GM18519 (cell line): ENCODE data around the gene SLC25A26.
"Not testable (repeated sequence)": the region's sequence is repeated elsewhere in the genome, so short reads cannot be mapped to it uniquely, and the experiment has no call there.

Experiments
- ATAC-seq: cut with Tn5 transposase; IDR thresholded peaks from one replicate; pipeline ENCODE4 v1.9.1; 2021; ENCODE audit warnings: mild to moderate bottlenecking, moderate library complexity; ENCODE audit not compliant: unreplicated experiment, low FRiP score

The SLC25A26 gene

DNA sequence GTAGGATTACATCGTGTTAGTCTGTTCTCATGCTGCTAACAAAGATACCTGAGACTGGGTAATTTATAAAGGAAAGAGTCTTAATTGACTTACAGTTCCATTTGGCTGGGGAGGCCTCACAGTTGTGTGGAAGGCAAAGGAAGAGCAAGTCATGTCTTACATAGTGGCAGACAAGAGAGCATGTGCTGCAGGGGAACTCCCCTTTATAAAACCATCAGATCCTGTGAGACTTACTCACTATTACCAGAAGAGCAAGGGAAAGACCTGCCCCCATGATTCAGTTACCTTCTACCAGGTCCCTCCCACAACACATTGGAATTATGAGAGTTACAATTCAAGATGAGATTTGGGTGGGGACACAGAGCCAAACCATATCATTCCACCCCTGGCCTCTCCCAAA, 3.4 kb downstream of the SLC25A26 start:
- no peak for ATAC-seq

DNA sequence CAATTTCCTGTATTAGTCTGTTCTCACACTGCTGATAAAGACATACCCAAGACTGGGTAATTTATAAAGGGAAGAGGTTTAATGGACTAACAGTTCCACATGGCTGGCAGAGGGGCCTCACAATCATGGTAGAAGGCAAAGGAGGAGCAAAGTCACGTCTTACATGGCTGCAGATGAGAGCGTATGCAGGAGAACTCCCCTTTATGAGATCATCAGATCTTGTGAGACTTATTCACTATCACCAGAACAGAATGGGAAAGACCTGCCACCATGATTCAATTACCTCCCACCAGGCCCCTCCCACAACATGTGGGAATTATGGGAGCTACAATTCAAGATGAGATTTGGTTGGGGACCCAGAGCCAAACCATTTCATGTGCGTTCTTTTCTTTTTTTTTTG, 5.3 kb downstream of the SLC25A26 start:
- ATAC-seq: not testable (repeated sequence)

DNA sequence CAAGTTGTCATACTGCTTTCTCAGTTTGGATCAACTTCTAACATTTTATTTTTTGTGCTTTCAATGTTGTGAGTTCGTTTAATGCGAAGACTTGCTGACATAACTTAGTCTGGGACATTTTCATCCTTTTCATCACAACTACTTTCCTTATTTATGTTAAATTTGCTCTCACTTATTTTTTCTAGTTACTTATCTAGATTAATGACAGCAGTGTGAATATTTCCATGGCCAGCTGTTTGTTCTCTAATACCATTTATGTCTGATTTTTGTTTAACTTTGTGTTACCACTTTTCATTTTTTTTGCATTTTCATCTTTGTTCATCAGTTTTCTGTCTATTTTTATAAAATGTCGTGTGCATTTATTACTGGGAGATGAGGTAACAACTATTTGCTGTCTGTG, 6.2 kb downstream of the SLC25A26 start:
- ATAC-seq: no peak

DNA sequence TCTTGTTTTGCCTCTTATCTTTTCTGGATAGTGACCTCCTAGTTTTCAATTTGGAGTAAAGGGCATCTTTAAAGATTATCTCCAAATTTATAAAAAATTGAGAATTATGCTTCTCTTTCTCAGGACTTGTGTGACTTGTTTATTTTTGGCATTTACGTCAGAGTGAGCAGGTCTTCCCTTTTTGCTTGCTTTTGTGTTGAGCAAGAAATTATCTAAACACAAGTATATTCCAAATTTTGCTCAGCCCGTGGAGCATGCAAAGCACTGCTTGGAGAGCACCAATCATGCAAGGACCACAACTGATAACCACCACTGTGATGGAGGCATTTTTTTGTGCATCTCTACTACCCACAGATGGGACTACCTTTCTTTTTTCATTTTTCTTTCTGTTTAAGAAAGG, 7.1 kb downstream of the SLC25A26 start:
- ATAC-seq: no peak

DNA sequence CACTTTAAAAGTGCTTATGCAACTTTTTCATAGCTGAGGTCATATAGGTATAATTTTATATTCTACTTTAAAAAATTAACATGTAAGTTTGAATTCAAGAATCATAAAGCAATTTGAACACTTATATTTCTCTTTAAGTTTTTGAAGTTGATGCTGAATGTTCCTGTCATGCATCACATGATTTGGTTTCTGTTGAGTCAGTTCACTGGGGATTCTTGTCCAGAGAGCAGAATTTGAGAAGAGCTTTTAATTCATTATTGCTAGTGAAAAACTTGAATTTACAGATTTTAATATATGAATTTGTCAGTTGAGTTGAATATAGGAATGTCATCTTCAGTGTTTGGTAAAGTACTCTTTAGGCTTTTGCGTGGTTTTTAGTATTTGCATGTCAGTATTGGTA, 7.9 kb downstream of the SLC25A26 start:
- ATAC-seq: no peak

DNA sequence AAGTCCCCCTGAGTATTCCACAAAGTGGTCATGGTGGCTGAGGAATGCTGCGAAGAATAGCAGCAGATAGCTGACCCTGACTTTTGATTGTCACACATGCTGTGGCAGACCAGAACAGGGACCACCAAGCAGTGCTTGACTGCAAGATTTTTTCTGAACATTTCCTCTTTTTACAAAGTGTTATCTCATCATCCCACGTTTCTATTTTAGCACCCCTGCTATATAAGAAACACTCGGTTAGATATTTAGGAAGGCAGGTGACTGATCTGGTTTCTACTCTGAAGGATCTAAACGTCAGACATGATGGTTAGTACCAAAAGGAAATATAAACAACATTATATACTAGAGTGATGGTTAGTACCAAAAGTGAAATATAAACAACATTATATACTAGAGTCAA, 9.1 kb downstream of the SLC25A26 start:
- no peak for ATAC-seq

DNA sequence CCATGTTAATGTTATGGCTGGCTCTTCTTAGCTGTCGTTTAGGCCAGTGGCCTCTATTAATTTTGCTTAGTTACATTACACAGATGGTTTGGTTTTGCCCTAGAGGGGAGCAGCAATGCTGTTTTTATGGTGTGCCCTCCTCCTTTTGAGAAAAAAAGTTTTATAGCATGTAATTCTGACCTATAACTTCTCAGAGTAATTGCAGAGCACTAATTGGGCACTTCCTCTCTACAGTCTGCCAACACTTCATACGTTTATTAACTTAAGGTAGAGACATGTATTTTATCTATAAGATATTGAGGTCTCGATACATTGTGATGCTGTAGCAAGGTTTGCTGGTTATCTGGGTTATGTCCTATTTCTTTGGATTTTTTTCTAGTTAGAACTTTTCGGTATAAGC, 12.2 kb downstream of the SLC25A26 start:
- no peak for ATAC-seq

DNA sequence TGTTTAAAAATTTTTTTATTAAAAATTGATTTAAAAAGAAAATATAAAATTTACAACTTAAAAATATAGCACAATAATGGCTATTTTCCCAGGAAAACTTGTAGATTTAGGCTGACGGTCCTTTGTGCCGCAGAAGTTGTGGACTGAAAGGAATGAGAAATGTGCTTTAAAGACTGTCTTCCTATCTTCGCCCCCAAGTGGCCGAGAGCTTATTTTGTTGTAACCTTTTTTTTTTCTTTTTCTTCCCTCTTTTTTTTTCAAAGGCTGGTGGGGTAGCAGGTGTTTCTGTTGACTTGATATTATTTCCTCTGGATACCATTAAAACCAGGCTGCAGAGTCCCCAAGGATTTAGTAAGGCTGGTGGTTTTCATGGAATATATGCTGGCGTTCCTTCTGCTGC, 15.5 kb downstream of the SLC25A26 start:
- ATAC-seq: no peak

DNA sequence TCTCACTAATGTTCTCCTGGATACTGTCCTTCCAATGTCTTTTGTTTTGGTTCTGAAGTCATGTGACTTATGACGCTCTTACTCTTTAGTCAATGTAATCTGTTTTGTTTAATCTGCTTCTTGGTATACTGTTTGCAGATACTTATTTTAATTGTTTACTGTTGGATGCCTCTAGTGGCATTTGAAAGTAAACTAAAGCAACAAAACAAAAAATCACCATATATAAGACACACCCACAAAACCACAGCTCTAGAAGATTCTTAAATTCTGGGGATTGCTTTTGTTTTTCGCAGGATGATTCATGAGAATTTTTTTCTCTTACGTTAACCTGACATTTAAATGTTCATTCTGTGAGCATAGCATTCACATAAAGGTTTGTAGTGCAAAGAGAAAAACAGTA, 16.8 kb downstream of the SLC25A26 start:
- no peak for ATAC-seq

DNA sequence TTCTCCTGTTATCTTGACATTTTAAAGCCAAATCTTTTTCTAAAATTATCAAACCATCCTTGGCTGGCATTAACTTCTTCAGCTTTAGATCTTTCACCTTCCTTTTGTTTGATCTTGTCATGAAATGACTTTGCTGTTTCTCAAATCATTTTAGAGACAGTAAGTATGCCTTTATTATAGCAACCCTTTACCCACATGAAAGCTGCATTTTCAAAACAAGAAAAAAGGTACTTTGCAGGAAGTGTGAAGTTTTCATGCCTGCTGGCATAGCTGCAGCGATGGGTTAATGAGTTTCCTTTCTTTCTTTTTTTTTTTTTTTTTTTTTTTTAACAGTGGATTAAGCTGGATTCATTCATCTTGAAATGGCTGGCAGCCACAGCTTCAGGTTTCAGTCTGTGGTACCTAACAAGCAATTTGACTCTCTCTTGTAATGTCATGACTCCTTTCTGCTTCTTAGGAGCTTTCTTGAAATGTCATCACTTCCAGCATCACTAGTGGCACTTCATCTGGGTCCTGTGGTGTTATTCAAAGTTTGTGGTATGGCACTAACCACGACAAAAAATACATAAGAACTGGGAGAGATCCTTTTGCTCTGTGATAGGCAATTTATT, 18.8 kb downstream of the SLC25A26 start:
- ATAC-seq: no peak

DNA sequence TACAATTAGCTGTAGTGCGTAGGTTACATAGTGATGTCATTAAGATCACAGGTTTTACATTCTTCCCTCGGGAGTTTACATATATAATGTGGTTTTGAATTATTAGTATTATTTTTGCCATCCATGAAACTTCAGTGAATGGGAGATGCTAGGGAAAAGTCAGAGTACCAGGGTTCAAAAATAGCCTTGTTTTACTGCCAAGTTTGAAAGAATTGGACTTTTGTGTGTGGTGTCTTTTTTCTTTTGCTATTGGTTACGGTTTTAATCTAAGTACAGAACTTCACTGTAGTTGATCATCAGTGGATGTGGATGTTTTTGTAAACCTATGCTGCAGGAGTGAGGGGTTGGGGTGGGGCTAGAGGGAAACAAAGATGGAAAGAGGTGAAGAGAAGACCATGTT, 20.7 kb downstream of the SLC25A26 start:
- no peak for ATAC-seq

DNA sequence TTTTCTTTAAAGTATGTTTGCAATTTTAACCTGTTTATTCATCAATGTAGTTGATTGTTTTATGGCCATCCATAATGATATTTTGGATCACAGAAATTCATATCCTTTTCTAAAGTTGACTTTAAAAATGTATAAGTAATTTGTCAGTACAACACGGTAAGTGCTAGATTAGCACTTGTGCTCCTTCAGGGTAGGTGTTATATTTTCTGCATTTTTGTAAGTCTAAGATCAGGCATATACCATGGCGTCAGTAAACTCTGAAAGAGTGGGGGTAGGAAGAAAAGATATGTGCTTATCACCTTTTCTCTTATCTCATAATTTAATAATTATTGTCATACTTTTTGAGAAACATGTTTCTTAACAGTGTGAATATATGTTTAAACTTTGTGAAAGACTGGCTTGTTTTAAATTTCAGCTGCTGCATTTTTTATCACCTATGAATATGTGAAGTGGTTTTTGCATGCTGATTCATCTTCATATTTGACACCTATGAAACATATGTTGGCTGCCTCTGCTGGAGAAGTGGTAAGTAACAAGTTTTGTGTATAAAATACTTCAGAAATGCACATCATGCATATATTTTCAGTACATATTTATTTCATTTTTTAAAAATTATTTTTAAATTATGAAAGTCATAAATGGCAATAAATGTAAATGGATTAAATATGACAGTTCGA, 22.1 kb downstream of the SLC25A26 start:
- no peak for ATAC-seq

DNA sequence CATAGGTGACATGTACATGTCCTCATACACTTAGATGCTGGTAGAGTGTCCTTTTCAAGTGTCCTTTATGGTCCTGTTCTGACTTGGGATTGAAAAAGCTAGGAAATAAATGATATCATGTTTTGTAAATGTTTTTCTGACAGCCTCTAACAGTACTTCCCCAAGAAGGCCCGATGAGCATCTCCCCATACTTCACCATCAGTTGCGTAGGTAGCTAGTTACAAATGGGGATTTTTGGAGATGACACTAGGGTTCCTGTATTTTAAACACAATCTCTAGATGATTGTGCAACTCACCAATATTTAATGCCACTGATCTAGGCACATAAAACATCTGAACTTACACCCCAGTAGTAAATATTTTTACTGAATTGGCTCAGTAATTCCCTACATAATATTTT, 27.8 kb downstream of the SLC25A26 start:
- ATAC-seq: no peak

DNA sequence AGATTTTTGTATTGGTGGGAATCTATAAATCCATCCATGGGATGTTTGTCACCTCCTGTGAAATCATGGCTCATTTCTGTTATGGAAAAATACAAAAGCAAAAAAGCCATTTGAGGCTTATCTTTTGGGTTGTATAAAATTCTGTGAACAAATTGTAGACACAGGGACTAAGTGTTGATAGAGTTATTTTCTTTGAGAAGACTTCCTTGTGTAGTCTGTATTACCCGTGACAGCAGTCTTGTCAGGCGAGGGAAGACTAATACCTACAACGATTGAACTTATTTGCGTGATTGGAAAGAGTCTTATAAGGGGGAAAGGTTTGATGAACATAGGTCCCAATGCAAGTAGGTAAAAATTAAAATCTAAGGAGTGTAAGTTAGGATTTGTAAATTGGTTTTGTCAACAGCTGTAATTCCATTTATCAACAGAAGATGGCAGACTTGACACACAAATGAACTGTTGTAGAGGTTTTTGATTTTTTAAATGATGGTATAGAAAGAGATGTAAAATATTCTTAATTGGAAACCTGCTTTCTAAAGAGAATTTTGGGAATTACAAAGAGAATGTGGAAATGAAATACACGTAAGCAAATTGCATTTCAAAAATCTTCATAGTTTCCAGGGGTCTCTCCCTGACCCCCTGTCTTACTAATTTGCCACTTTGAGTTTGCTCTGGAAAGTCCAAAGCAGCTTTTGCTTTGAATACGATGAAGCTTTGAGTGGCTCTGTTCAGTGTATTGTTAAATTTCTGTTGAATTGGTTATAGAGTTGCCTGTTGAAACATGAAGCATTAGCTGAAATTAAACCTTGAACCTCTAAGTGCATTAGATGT, 33.2 kb downstream of the SLC25A26 start:
- no peak for ATAC-seq

DNA sequence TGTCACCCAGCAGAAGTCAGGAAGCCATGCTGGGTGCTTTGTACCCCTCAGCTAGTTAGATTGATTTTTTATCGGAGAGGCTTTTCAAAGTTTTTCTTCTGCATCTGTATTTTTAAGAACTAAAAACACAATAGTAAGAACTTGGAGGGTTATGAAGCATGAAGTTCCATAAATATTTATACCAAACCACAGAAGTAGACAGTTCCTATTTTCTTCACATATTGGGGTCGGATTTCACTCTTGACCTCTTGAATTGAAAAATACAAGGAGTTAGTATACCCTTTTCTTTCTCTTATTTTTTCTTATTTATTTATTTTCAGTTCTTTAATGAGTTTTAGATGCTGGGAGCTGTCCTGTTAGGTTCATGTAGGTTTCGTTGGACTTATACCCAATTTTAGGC, 35.1 kb downstream of the SLC25A26 start:
- no peak for ATAC-seq

DNA sequence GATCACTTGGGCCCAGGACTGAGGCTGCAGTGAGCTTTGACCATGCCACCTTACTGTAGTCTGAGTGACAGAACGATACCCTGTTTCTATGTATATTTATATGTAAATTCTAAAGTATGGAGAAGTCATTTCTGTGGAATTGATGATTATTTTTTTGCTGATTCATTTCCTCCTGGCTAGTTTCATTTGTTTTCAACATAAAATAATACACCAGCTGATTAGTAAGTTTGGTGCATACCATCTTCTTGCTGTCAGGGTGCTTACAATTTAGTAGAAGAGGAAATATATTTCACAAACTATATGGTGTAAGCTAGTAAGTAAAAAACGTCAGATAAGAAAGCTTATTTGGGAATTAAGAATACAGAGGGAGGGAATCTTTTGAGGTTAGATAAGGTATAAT, 36.0 kb downstream of the SLC25A26 start:
- no peak for ATAC-seq

DNA sequence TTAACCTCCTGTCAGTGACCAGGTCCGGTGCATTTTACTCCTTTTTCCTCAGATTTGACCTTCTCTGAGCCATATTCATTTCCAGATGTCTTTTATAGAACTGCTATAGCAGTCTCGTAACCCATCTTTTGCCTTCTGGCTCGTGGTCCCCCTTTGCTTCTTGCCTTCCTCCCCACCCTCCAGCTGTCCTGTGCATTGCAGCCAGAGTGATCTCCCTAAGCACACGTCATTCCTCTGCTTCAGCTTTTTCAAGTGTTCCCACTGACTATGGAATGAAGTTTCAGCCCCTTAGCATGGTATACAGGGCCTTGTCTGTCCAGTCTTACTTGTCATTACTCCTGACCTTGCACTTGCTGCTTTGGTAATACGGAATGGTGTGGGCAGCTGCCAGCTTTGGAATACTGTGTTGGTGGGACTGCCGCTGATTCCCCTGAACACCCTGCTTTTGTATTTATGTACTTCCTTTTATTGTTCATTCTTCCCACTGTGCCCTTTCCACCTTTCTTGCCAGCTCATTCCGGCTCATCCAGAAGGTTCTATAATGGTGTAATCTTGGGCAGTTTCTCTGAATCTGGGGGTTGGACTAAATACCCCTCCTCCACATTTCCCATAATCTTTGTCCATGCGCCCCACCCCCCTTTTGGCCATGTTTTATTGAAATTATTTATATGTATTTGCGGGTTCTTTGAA, 38.9 kb downstream of the SLC25A26 start:
- no peak for ATAC-seq

DNA sequence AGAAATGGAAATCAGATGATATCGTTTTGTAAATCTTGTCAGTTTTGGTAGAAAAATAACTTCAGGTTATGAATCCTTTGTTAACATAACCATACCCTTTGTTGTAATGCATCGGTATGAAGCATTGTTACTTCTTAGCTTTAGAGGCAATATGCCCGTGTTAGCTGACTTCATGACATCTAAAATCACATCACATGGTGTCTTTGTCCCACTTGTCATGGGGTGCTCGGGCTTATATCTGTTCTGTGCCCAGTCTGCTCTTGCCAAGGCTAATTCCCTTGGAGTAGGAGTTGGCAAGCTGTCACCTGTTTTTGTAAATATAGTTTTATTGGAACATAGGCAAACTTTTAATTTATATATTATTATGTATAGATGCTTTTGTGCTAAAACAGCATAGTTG, 39.6 kb downstream of the SLC25A26 start:
- ATAC-seq: no peak

DNA sequence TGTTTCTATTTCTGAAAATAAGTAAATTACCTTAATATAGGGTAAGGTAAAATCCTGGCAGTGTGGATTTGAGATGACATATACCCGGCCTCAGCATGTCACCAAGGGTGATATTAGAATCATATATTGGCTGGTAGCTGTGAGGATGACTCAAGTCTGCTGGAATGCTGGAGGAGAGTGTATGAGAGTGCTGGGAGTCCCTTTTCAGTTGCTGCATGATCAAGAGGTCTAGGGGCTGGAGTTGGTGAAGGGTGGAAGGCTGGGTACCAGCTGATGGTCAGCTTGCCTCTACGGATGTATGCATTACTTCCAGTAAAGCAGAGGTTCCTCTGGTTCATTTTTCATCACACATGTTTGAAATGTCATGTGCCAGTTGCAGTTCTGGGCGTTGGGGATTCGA, 40.6 kb downstream of the SLC25A26 start:
- no peak for ATAC-seq

DNA sequence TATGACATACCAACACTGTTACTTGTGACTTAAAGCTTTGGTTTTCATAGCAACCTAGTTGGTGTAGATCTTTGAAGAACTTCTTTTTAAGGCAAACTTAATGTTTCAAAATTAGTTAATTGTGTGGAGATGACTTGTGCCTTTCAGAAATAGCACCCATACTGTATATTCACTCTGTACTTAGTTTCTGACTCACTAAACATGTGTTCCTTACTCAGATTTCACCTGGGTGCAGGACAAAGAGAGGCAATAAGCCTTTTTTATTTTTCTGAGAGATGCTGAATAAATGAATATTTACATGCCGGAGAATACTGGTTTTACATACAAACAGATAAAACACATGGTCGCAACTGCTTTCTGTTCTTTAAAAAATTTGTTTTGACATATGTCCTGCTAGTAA, 44.8 kb downstream of the SLC25A26 start:
- no peak for ATAC-seq

DNA sequence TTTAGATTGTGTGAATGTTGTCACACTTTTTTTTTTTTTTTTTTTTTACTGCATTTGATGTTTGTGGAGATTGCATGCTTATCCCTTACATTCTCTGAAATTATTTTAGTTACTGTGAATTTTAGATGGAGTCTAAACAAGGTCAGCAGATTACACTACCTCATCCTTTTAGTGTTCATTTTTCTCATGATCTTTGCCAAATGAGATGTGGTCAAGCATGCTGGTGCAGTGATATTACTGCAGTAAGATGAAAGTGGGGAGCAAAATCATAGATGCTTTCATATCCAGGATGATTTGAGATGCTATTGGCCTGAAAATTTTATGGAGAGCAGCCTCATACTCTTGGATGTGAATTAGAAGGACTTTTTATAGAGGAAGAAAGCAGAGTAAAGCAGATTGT, 45.8 kb downstream of the SLC25A26 start:
- no peak for ATAC-seq
